Heart right ventricle (tissue), 16 donors: ENCODE data around the gene COL1A2. TPM values are rescaled to one million over a fixed set of nuclear protein-coding genes. Genes with fewer than 3 reads are reported as not detected.
A peak's percentile ranks its signal among the peaks of the same experiment; 100 is the strongest.

ENCODE experiments used
- ATAC-seq, 8 donors: fragments of 200-7000 bp; cut with Tn5 transposase; one replicate each; pipeline ENCODE4 v1.9.1; 2020; ENCODE audit warnings: mild to moderate bottlenecking in 8 of 8, moderate library complexity in 8 of 8, moderate number of reproducible peaks in 1 of 8
- DNase-seq, 2 donors: peaks; one replicate each; pipeline ENCODE4 v3.0.0-alpha.2; 2020
- H3K27ac ChIP-seq, 10 donors: fragments of 200-600 bp; sonication (generic) in 2 of 10; one replicate each; pipeline versions ENCODE4 v1.5.0 to v1.8.0; 2020 to 2022; ENCODE audit warnings: mild to moderate bottlenecking in 3 of 10
- H3K27me3 ChIP-seq, 7 donors: fragments of 200-600 bp; one replicate each; pipeline ENCODE4 v1.8.0; 2021 to 2022; ENCODE audit warnings: mild to moderate bottlenecking in 2 of 7
- H3K36me3 ChIP-seq, 9 donors: fragments of 200-600 bp; sonication (generic) in 1 of 9; one replicate each; pipeline versions ENCODE4 v1.5.0 to v1.8.0; 2020 to 2022; ENCODE audit warnings: mild to moderate bottlenecking in 2 of 9
- H3K4me1 ChIP-seq, 9 donors: fragments of 200-600 bp; sonication (generic) in 1 of 9; one replicate each; pipeline versions ENCODE4 v1.5.0 to v1.8.0; 2020 to 2022; ENCODE audit warnings: mild to moderate bottlenecking in 4 of 9
- H3K4me3 ChIP-seq, 10 donors: fragments of 200-600 bp; sonication (generic) in 2 of 10; one replicate each; pipeline versions ENCODE4 v1.5.0 to v1.8.0; 2020 to 2022; ENCODE audit warnings: mild to moderate bottlenecking in 7 of 10, moderate library complexity in 2 of 10
- H3K9me3 ChIP-seq, 11 donors: fragments of 200-600 bp in 10 of 11; sonication (generic) in 2 of 11; one replicate each; pipeline versions ENCODE4 v1.5.0 to v1.8.0; 2013 to 2022; ENCODE audit warnings: mild to moderate bottlenecking in 2 of 11, control low read depth in 1 of 11, moderate library complexity in 1 of 11
- WGBS, 2 donors: extraction: QIAGEN DNeasy Blood & Tissue Kit; methylation state at CpG; one replicate each; pipeline ENCODE4 v1.1.7; 2013; ENCODE audit warnings: inconsistent platforms in 1 of 2; 5-methylcytosine and 5-hydroxymethylcytosine counted together
- intact Hi-C, 10 donors: fragments of 100-400 bp; cut with DNase I; formaldehyde crosslinking; loops; one replicate each; pipeline versions ENCODE4 v1.11.1 to v1.14.2; 2022
- polyA plus RNA-seq, 2 donors: library from polyadenylated mRNA; stranded (reverse); fragments of 200-250 nt; gene quantifications; one replicate each; pipeline ENCODE4 v1.2.3, GENCODE V29; 2013
- total RNA-seq, 10 donors: library from RNA; stranded (reverse); fragmentation: NEBNext Ultra II Directional in 3 of 10; extraction: Animal tissue kit (Norgen Biotek cat#: 25700) in 3 of 10; gene quantifications; one replicate each; pipeline versions ENCODE4 v1.2.1 to v1.2.4, GENCODE V29; 2021 to 2023
- TF ChIP-seq, protein P1 (sequence below), 9 donors: fragments of 200-600 bp; sonication (generic) in 2 of 9; IDR thresholded peaks; one replicate each; pipeline versions ENCODE4 v1.5.0 to v1.8.0; 2021 to 2022; ENCODE audit warnings: antibody characterized with exemption in 9 of 9, mild to moderate bottlenecking in 5 of 9, moderate library complexity in 1 of 9
- donor health status: Arrhythmogenic right ventricular cardiomyopathy.
- donor health status: ischemic (EF 13 %, LVEDD 7.1; RV severe dilation, severe dysfunction).
- donor health status: healthy with polysubstance abuse.
- donor health status: DM: no; HTN: yes; CAD: no.
- donor health status: DM: no; HTN: no; CAD: no.
- donor health status: ischemic (EF 25% LVEDD 6.9; RV normal size, moderate dysfunction).
- donor health status: ischemic (EF 25% LVEDD 5.7; RV mildly dilated, moderate dysfunction).
- donor health status: healthy.
- donor health status: DM: yes; HTN: yes; CAD: no.
- donor health status: Ischemic cardiomyopathy.
- donor health status: ischemic (EF 35%, LVEDD 5.7; RV mildly dilated, moderate dysfunction).
- donor health status: nonischemic (EF 11% LVEDD 7.7; RV severe dilation, severe dysfunction).
- donor health status: DM: yes; HTN: yes; CAD: no.
- donor health status: PGD.
- donor health status: ischemic (EF 29% LVEDD 5.4; RV normal size, mild dysfunction).
- donor health status: nonischemic (EF 23%, LVEDD 6.1; RV moderate dilation, normal function).

The COL1A2 gene
- total and polyA plus RNA-seq, 12 donors, result 45.2 to 428 (median 91.0) TPM

DNA sequence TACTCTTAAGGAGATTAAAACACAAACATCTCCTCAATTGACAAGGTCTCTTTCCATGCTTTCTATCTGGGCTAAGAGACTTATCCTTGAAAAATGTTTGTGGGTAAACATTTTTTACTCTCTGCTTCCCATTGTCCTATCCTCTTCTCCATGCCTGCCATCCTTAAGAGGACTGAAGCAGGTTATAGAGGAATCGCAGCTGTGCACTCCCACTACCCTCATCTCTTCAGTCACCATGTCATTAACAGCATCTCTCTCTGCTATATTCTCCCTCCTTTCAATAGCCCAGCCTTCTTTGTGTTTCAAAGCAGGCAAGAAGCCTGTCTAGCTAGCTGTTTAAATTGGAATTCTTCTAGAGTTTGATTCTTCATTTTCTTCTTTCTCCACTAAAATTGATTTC lies 22.6 kb downstream of the COL1A2 start:
- no peak for ATAC-seq
- TF ChIP-seq, protein P1, sequence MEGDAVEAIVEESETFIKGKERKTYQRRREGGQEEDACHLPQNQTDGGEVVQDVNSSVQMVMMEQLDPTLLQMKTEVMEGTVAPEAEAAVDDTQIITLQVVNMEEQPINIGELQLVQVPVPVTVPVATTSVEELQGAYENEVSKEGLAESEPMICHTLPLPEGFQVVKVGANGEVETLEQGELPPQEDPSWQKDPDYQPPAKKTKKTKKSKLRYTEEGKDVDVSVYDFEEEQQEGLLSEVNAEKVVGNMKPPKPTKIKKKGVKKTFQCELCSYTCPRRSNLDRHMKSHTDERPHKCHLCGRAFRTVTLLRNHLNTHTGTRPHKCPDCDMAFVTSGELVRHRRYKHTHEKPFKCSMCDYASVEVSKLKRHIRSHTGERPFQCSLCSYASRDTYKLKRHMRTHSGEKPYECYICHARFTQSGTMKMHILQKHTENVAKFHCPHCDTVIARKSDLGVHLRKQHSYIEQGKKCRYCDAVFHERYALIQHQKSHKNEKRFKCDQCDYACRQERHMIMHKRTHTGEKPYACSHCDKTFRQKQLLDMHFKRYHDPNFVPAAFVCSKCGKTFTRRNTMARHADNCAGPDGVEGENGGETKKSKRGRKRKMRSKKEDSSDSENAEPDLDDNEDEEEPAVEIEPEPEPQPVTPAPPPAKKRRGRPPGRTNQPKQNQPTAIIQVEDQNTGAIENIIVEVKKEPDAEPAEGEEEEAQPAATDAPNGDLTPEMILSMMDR (IDR thresholded peaks at IDR 0.05), result no peak
- Histone ChIP-seq H3K36me3 (peaks cover 0 to 100% (median 8%) of the 10 kb centered on the region in 9 donors), H3K9me3 (no peaks in the 10 kb centered on the region), H3K27me3 (no peaks in the 10 kb centered on the region), H3K4me3 (no peak overlapping the region), H3K27ac (no peak overlapping the region), H3K4me1 (peaks cover 0 to 17% (median 0%) of the 10 kb centered on the region in 9 donors)
- no peak for DNase-seq
- 72 to 74% methylated on average over 1 of the region's 1 CpG for WGBS, 2 donors
- intact Hi-C loops, result no loop called here

DNA sequence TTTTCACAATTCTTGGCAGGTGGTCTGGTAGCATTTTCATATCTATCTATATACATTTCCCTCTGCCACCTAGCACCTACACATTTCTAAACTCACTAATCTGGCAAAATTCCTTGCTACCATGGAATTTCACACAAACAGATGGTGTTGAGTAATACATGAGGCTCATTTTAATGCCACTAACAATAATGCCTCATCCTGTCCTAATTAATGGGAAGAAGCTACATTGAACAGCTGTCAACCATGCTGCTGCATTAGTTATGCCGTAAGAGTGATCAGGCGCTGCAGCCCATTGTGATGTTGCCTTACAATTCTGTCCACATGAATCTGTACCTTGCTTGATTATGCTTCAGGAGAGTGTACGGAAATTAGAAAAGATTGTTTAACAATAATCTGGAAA lies 23.2 kb downstream of the COL1A2 start:
- TF ChIP-seq, protein P1 (IDR thresholded peaks at IDR 0.05), result no peak
- DNase-seq (no peak), ATAC-seq (no peak)
- Histone ChIP-seq H3K36me3 (peaks cover 0 to 100% (median 8%) of the 10 kb centered on the region in 9 donors), H3K9me3 (no peaks in the 10 kb centered on the region), H3K27me3 (no peaks in the 10 kb centered on the region), H3K4me3 (no peak overlapping the region), H3K27ac (no peak overlapping the region), H3K4me1 (peaks cover 0 to 17% (median 0%) of the 10 kb centered on the region in 9 donors)
- 84 to 88% methylated on average over 3 of the region's 3 CpGs for WGBS, 2 donors
- intact Hi-C loops, result no loop called here

DNA sequence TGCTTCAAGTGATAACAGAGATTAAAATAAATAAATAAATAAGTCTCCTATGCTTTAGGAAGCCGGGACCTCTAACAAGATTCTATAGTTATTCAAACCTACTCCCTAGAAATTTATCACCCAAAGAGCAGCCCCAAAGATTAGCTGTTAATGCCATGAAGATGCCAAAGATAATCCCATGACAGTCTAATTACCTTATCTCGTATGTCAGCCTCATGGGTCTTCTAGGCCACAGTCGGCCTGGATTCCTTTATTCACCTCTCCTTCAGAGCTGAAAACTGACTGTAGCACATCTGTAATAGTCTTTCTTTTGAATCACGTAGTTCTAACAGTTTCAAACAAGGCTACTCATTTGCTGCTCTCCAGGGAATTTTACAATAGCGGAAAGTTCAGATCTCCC lies 24.2 kb downstream of the COL1A2 start:
- H3K4me3 ChIP-seq, result no peak overlapping the region
- ATAC-seq, result no peak
- no peaks in the 10 kb centered on the region for H3K27me3 ChIP-seq
- peaks cover 0 to 100% (median 8%) of the 10 kb centered on the region in 9 donors for H3K36me3 ChIP-seq
- no peaks in the 10 kb centered on the region for H3K9me3 ChIP-seq
- intact Hi-C loops, result no loop called here
- 70 to 74% methylated on average over 5 of the region's 5 CpGs for WGBS, 2 donors
- TF ChIP-seq, protein P1 (IDR thresholded peaks at IDR 0.05), result no peak
- DNase-seq, result no peak
- H3K27ac ChIP-seq, result peak overlapping the region in 1 of 10 donors; percentile 5
- peaks cover 0 to 12% (median 0%) of the 10 kb centered on the region in 9 donors for H3K4me1 ChIP-seq

DNA sequence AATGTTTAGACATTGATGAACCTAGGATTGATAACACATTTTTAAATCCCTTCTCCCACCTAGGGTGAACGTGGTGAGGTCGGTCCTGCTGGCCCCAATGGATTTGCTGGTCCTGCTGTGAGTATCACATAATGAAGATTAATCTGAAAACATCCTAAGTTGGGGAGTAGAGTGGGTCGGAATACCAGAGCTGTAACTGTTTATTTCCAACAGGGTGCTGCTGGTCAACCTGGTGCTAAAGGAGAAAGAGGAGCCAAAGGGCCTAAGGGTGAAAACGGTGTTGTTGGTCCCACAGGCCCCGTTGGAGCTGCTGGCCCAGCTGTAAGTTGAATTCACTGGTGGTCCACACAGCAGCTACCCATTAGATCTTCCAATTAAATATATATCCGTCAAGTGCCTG lies 25.6 kb downstream of the COL1A2 start:
- DNase-seq, result no peak
- no peak overlapping the region for H3K4me3 ChIP-seq
- ATAC-seq, result no peak
- no peak overlapping the region for H3K27ac ChIP-seq
- peaks cover 0 to 2% (median 0%) of the 10 kb centered on the region in 9 donors for H3K4me1 ChIP-seq
- no peaks in the 10 kb centered on the region for H3K9me3 ChIP-seq
- intact Hi-C loops, result loop anchor here in 1 of 10 donors (10.0 kb wide), 1 partner anchor 126 kb away; no protein-coding TSS in a partner anchor
- peaks cover 0 to 100% (median 9%) of the 10 kb centered on the region in 9 donors for H3K36me3 ChIP-seq
- TF ChIP-seq, protein P1 (IDR thresholded peaks at IDR 0.05), result no peak
- WGBS, 2 donors, result 72 to 82% methylated on average over 6 of the region's 6 CpGs
- H3K27me3 ChIP-seq, result no peaks in the 10 kb centered on the region
